Activated CD4-positive, alpha-beta memory T cell treated with anti-CD3 and anti-CD28 coated beads for 36 hours (primary cell): ENCODE results near the gene CD68. TPM values are rescaled to one million over a fixed set of nuclear protein-coding genes. Genes with fewer than 3 reads are reported as not detected.
A peak's percentile ranks its signal among the peaks of the same experiment; 100 is the strongest.
"Not testable (repeated sequence)": the region's sequence is repeated elsewhere in the genome, so short reads cannot be mapped to it uniquely, and the experiment has no call there.

Source experiments
- CTCF ChIA-PET: fragments of 350-600 bp; sonication (Branson Sonifier 250); formaldehyde crosslinking; loops from one replicate; lab custom pipeline; 2021; ENCODE audit warnings: antibody characterized with exemption, inconsistent platforms; lab: Charles Lee
- POLR2A ChIA-PET: fragments of 350-600 bp; sonication (Branson Sonifier 250); formaldehyde crosslinking; loops from one replicate; lab custom pipeline; 2021; ENCODE audit warnings: antibody characterized with exemption; lab: Charles Lee
- DNase-seq: peaks from one replicate; pipeline ENCODE4 v3.0.0-alpha.2; 2020
- H3K27ac Mint-ChIP-seq: one replicate; pipeline ENCODE4 v1.8.0; 2021; ENCODE audit warnings: mixed read lengths
- H3K27me3 Mint-ChIP-seq: one replicate; pipeline ENCODE4 v1.8.0; 2021; ENCODE audit warnings: mixed read lengths
- H3K36me3 Mint-ChIP-seq: one replicate; pipeline ENCODE4 v1.8.0; 2021; ENCODE audit warnings: mixed read lengths
- H3K4me1 Mint-ChIP-seq: one replicate; pipeline ENCODE4 v1.8.0; 2021; ENCODE audit warnings: low read depth, mixed read lengths
- H3K4me3 Mint-ChIP-seq: one replicate; pipeline ENCODE4 v1.8.0; 2021; ENCODE audit warnings: mild to moderate bottlenecking, mixed read lengths
- H3K9me3 Mint-ChIP-seq: one replicate; pipeline ENCODE4 v1.8.0; 2021; ENCODE audit warnings: mixed read lengths
- intact Hi-C: fragments of 100-400 bp; cut with micrococcal nuclease; formaldehyde crosslinking; loops from one replicate; pipeline ENCODE4 v1.15.1; 2023
- total RNA-seq, 2 experiments: library from RNA; stranded (reverse); gene quantifications; one replicate each; pipeline ENCODE4 v1.2.3, GENCODE V29; 2021

The CD68 gene
- total RNA-seq, 2 experiments from 2014 or later = 31.5 to 34.1 TPM

DNA sequence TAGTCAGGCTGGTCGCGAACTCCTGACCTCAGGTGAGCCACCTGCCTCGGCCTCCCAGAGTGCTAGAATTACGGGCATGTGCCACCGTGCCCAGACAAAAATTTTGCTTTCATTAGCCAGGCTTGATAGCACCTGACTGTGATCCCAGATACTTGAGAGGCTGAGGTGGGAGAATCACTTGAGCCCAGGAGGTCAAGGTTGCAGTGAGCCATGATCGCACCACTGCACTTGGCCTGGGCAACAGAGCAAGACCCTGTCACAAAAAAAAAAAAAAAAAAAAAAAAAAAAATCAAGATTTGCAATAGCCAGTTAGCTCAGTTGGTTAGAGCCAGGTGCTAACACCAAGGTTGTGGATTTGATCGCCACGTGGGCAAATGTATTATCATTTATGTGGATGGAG lies 41.4 kb downstream of the CD68 start:
- ChIA-PET CTCF (interaction anchor here (0.6 to 1.5 kb wide), 4 partner anchors 11 to 440 kb away, joined by 3 read pairs; no protein-coding TSS in a partner anchor), POLR2A (interaction anchor here (1.6 kb wide), 1 partner anchor 18 kb away, joined by 3 read pairs; no protein-coding TSS in a partner anchor)
- no peaks in the 10 kb centered on the region for H3K36me3 Mint-ChIP-seq
- no peaks in the 10 kb centered on the region for H3K9me3 Mint-ChIP-seq
- no peak overlapping the region for H3K27ac Mint-ChIP-seq
- H3K4me3 Mint-ChIP-seq = no peak overlapping the region
- H3K4me1 Mint-ChIP-seq = no peaks in the 10 kb centered on the region
- no peak for DNase-seq
- intact Hi-C loops = no loop called here
- H3K27me3 Mint-ChIP-seq = no peaks in the 10 kb centered on the region

DNA sequence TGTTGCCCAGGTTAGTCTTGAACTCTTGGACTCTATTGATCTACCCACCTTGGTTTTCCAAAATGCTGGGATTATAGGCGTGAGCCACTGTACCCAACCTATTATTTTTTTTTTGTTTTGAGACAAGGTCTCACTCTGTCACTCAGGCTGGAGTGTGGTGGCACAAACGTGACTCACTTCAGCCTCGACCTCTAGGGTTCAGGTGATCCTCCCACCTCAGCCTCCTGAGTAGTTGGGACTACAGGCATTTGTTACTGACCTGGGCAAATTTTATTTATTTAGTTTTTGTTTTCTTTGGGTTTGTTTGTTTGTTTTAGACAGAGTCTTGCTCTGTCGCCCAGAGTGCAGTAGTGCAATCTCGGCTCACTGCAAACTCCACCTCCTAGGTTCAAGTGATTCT lies 44.2 kb downstream of the CD68 start:
- DNase-seq = no peak
- Mint-ChIP-seq H3K9me3 (no peaks in the 10 kb centered on the region), H3K4me1 (peaks cover 11% of the 10 kb centered on the region), H3K27ac (no peak overlapping the region), H3K27me3 (no peaks in the 10 kb centered on the region), H3K36me3 (no peaks in the 10 kb centered on the region), H3K4me3 (no peak overlapping the region)
- intact Hi-C loops = no loop called here
- ChIA-PET CTCF (no interaction called here), POLR2A (no interaction called here)

DNA sequence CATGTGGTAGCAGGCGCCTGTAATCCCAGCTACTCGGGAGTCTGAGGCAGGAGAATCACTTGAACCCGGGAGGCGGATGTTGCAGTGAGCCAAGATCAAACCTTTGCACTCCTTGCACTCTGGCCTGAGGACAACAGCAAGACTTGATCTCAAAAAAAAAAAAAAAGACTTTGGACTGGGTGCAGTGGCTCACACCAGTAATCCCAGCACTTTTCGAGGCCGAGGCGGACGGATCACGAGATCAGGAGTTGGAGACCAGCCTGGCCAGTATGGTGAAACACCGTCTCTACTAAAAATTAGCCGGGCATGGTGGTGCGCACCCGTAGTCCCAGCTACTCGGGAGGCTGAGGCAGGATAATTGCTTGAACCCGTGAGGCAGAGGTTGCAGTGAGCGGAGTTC lies 46.3 kb downstream of the CD68 start:
- intact Hi-C loops, DNase-seq, H3K36me3 Mint-ChIP-seq, H3K27me3 Mint-ChIP-seq, H3K9me3 Mint-ChIP-seq, POLR2A ChIA-PET, H3K27ac Mint-ChIP-seq, H3K4me3 Mint-ChIP-seq: not testable (repeated sequence)
- CTCF ChIA-PET = interaction anchor here (0.6 to 3.1 kb wide), 2 partner anchors 10 to 62 kb away, joined by 4 to 26 read pairs; partner anchors contain the start of genes TP53 and WRAP53
- peaks cover 11% of the 10 kb centered on the region for H3K4me1 Mint-ChIP-seq

DNA sequence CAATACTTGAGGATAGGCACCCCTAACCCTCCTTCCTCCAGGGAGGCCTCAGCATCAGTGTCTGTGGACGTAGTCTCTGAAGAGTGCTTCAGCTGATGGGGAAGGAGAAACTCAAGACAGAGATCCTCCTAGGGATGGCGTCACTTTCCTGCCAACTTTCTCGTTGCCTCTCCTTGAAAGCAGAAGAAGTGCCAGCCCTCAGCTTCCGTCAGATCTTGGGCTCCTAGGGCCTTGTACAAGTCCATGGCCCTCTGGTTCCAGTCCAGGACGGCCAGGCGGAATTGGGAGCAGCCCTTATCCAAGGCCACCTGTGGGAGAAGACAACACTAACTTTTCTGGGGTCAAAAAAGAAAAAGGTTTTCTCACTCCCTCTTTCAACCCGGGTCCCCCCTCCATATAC lies 46.9 kb downstream of the CD68 start:
- intact Hi-C loops = no loop called here
- H3K36me3 Mint-ChIP-seq = no peaks in the 10 kb centered on the region
- H3K9me3 Mint-ChIP-seq = no peaks in the 10 kb centered on the region
- POLR2A ChIA-PET = interaction anchor here (2.0 to 2.4 kb wide), 2 partner anchors 11 to 60 kb away, joined by 7 to 24 read pairs; partner anchors contain the start of genes FXR2, TP53 and WRAP53
- H3K27me3 Mint-ChIP-seq = no peaks in the 10 kb centered on the region
- no peak for DNase-seq
- no peak overlapping the region for H3K27ac Mint-ChIP-seq
- H3K4me1 Mint-ChIP-seq = peaks cover 11% of the 10 kb centered on the region
- CTCF ChIA-PET = interaction anchor here (1.8 to 3.1 kb wide), 3 partner anchors 11 to 61 kb away, joined by 9 to 26 read pairs (median 16); partner anchors contain the start of genes FXR2, TP53 and WRAP53
- H3K4me3 Mint-ChIP-seq = peak overlapping the region; percentile 89

DNA sequence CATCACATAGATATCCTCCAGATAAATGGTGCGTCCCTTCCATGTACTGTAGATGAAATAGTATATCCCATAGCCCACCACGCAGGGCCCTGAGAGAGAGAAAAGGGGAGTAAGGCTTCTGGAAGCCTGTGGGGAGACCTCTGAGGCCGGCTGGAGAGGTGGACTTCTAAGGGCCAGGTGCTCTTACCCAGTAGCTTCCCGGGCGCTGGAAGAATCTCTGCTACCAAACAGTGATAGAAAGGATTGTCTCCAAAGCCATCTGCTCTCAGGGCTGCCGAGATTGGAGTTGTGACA lies 47.5 kb downstream of the CD68 start:
- intact Hi-C loops = loop anchor here (1.0 kb wide), 1 partner anchor 12 kb away; no protein-coding TSS in a partner anchor
- ChIA-PET POLR2A (interaction anchor here (0.9 to 2.4 kb wide), 4 partner anchors 12 to 60 kb away, joined by 3 to 24 read pairs (median 6); partner anchors contain the start of genes ATP1B2, FXR2, TP53 and WRAP53), CTCF (interaction anchor here (1.2 to 3.1 kb wide), 6 partner anchors 9 to 61 kb away, joined by 4 to 26 read pairs (median 7); partner anchors contain the start of genes FXR2, MPDU1, TP53 and WRAP53)
- H3K27ac Mint-ChIP-seq = no peak overlapping the region
- DNase-seq = no peak
- H3K9me3 Mint-ChIP-seq = no peaks in the 10 kb centered on the region
- no peaks in the 10 kb centered on the region for H3K36me3 Mint-ChIP-seq
- peak overlapping the region; percentile 89 for H3K4me3 Mint-ChIP-seq
- H3K4me1 Mint-ChIP-seq = peaks cover 11% of the 10 kb centered on the region
- no peaks in the 10 kb centered on the region for H3K27me3 Mint-ChIP-seq

DNA sequence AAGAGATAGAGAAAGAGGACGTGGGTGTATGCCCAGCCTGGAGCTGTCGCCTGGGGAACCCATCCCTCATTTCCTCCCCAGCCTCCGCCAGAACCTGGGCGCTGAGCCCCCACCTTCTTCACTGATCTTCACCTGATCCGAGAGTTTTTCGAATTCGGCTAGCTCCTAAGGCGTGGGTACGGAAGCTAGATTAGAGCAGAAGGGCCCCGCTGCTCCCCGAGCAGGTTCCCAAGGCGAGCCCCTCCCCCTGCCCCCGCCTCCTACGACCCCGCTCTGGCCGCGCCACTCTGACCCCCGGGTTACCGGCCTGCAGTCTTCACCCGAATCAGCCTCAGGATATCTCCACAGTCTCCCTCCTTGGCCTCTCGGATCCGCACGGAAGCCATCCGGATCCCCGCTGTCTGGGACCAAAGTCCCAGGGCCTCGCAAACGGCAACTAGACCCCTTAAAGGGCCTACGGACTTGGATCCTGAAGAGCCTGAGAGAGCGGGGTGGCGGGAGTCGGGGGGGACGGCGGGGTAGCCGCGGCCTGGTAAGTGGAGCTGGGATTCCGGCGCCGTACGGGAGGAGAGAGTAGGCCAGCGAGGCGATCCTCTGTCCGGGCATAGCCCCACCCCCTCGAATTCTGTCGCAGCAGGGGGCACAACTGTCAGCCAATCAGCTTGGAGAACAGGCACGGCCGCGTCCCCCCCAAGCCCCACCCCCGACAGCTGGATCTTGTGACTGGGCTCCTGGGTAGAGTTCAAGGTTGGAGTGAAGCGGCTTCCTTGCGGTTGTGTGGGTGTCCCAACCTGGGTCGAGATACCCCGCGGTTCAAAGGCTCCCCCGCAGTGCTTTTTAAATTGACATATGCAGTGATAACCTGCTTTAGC lies 48.0 kb downstream of the CD68 start, which contains the start of gene SAT2:
Gene SAT2 (minus strand): TSS at position 572 of the 872 bp plus-strand sequence. CDS start 186 bp downstream, at position 386.
- peak; percentile 92 for DNase-seq
- peak within 1 kb of the TSS; percentile 58 for H3K27ac Mint-ChIP-seq
- ChIA-PET POLR2A (interaction anchor here (0.9 to 2.4 kb wide), 4 partner anchors 12 to 59 kb away, joined by 3 to 24 read pairs (median 6); partner anchors contain the start of genes ATP1B2, FXR2, TP53 and WRAP53), CTCF (interaction anchor here (0.7 to 3.1 kb wide), 10 partner anchors 10 to 115 kb away, joined by 3 to 26 read pairs (median 4); partner anchors contain the start of genes FXR2, MPDU1, TP53 and WRAP53)
- no peaks in the 10 kb centered on the region for H3K9me3 Mint-ChIP-seq
- H3K4me3 Mint-ChIP-seq = peak within 1 kb of the TSS; percentile 89
- no peaks in the 10 kb centered on the region for H3K36me3 Mint-ChIP-seq
- peaks cover 11% of the 10 kb centered on the region for H3K4me1 Mint-ChIP-seq
- H3K27me3 Mint-ChIP-seq = no peaks in the 10 kb centered on the region
- intact Hi-C loops = loop anchor here (1.0 kb wide), 1 partner anchor 12 kb away; no protein-coding TSS in a partner anchor

DNA sequence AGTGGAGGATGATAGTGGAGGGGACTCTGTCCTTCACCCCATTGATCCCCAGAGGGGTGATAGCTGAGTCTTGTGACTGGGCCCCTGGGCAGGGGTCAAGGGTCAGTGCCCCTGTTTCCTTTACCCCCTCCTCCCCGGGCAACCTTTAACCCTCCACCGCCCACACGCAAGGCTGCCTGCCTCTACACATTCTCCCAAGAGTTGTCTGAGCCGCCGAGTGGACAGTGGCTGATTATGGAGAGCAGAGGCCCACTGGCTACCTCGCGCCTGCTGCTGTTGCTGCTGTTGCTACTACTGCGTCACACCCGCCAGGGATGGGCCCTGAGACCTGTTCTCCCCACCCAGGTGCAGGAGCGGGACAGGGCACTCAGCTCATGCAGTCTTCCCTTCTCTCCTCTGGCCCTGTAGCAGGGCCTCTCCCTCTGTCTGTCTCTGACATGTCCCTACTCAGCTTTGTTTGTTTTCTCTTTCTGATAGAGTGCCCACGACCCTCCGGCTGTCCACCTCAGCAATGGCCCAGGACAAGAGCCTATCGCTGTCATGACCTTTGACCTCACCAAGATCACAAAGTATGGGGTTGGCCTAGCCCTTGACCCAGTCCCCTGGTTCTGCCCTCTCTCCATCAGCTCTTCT lies 50.6 kb downstream of the CD68 start, which contains the start of gene SHBG:
Gene SHBG (plus strand): TSS at position 197 of the 633 bp plus-strand sequence. CDS start 38 bp downstream, at position 235.
- Mint-ChIP-seq H3K4me1 (peaks cover 11% of the 10 kb centered on the region), H3K27me3 (no peaks in the 10 kb centered on the region), H3K27ac (no peak within 1 kb of the TSS), H3K4me3 (no peak within 1 kb of the TSS), H3K36me3 (no peaks in the 10 kb centered on the region), H3K9me3 (no peaks in the 10 kb centered on the region)
- POLR2A ChIA-PET = no interaction called here
- intact Hi-C loops = no loop called here
- DNase-seq = no peak
- CTCF ChIA-PET = interaction anchor here (0.8 to 5.8 kb wide), 4 partner anchors 11 to 87 kb away, joined by 3 to 61 read pairs (median 4); partner anchors contain the start of genes DNAH2, TP53 and WRAP53

Other genes starting within 250 kb of the CD68 start
- 100 to 1,000 TPM; 391 to 405 TPM for gene ACAP1, start 243.1 kb upstream of the CD68 start, total RNA-seq
- gene KCTD11, start 227.5 kb upstream of the CD68 start, total RNA-seq = 1 to 10 TPM; 2.6 to 2.8 TPM
- not detected for gene TMEM95, start 224.5 kb upstream of the CD68 start, total RNA-seq
- gene TNK1, start 198.5 kb upstream of the CD68 start, total RNA-seq = 1 to 10 TPM; 3.7 to 4.4 TPM
- gene PLSCR3, start 185.1 kb upstream of the CD68 start, total RNA-seq = 10 to 100 TPM; 78.2 to 87.0 TPM
- gene TMEM256, start 175.5 kb upstream of the CD68 start, total RNA-seq = 10 to 100 TPM; 87.0 to 88.5 TPM
- gene NLGN2, start 171.8 kb upstream of the CD68 start, total RNA-seq = 1 to 10 TPM; 9.0 to 9.9 TPM
- gene SPEM1, start 159.3 kb upstream of the CD68 start, total RNA-seq = not detected
- gene SPEM2, start 154.0 kb upstream of the CD68 start, total RNA-seq = not detected
- not detected for gene SPEM3, start 150.8 kb upstream of the CD68 start, total RNA-seq
- 10 to 100 TPM; 11.4 to 11.6 TPM for gene TMEM102, start 144.2 kb upstream of the CD68 start, total RNA-seq
- 1 to 10 TPM; 1.0 to 2.1 TPM for gene FGF11, start 140.1 kb upstream of the CD68 start, total RNA-seq
- 1 to 10 TPM; 7.7 to 8.5 TPM for gene CHRNB1, start 134.6 kb upstream of the CD68 start, total RNA-seq
- 10 to 100 TPM; 16.5 to 16.7 TPM for gene ZBTB4, start 100.0 kb upstream of the CD68 start, total RNA-seq
- gene SLC35G6, start 98.2 kb upstream of the CD68 start, total RNA-seq = not detected
- gene POLR2A, start 95.3 kb upstream of the CD68 start, total RNA-seq = 100 to 1,000 TPM; 180 to 187 TPM
- 10 to 100 TPM; 19.7 to 22.4 TPM for gene TNFSF12, start 30.6 kb upstream of the CD68 start, total RNA-seq
- under 1 TPM; 0.71 to 0.94 TPM for gene TNFSF13, start 20.9 kb upstream of the CD68 start, total RNA-seq
- gene SENP3, start 17.7 kb upstream of the CD68 start, total RNA-seq = 10 to 100 TPM; 50.8 to 53.2 TPM
- gene MPDU1, start 4.2 kb downstream of the CD68 start, total RNA-seq = 10 to 100 TPM; 52.6 to 52.9 TPM
- gene SOX15, start 10.5 kb downstream of the CD68 start, total RNA-seq = under 1 TPM in 1 of 2 experiments, not detected in 1; 0.29 TPM
- 10 to 100 TPM; 37.5 to 40.1 TPM for gene FXR2, start 35.3 kb downstream of the CD68 start, total RNA-seq
- gene SAT2, start 48.2 kb downstream of the CD68 start, total RNA-seq = 10 to 100 TPM; 27.4 to 28.2 TPM
- gene SHBG, start 50.5 kb downstream of the CD68 start, total RNA-seq = not detected
- gene ATP1B2, start 71.3 kb downstream of the CD68 start, total RNA-seq = under 1 TPM; 0.12 to 0.26 TPM
- gene TP53, start 107.9 kb downstream of the CD68 start, total RNA-seq = 100 to 1,000 TPM; 123 to 129 TPM
- gene WRAP53, start 108.8 kb downstream of the CD68 start, total RNA-seq = 10 to 100 TPM; 20.2 to 23.3 TPM
- not detected for gene EFNB3, start 125.6 kb downstream of the CD68 start, total RNA-seq
- not detected for gene DNAH2, start 138.1 kb downstream of the CD68 start, total RNA-seq